SK-N-SH (cell line): ENCODE data around the gene ZBTB17. TPM values are rescaled to one million over a fixed set of nuclear protein-coding genes. Genes with fewer than 3 reads are reported as not detected.

Experiments used
- CTCF ChIA-PET: fragments of 300-600, 350-600 bp; formaldehyde crosslinking; extraction: SDS; loops from one replicate; lab custom pipeline; 2021; lab: Yijun Ruan, JAX
- POLR2A ChIA-PET: fragments of 350-600 bp; sonication (Branson Sonifier 250); formaldehyde crosslinking; extraction: SDS; loops from one replicate; lab custom pipeline; 2020; ENCODE audit warnings: antibody characterized with exemption, inconsistent platforms; lab: Yijun Ruan, JAX
- DNase-seq: peaks from one replicate; pipeline ENCODE4 v3.0.0; 2012
- H2AFZ ChIP-seq: fragments of 200-600 bp; sonication (generic); 2 replicates; pipeline ENCODE4 v1.8.1; 2016; ENCODE audit warnings: antibody characterized with exemption, mild to moderate bottlenecking, low read depth
- H3F3A ChIP-seq: fragments of 200-600 bp; sonication (generic); replicated peaks from 2 replicates; pipeline ENCODE3; 2016; ENCODE audit warnings: antibody characterized with exemption, mild to moderate bottlenecking; ENCODE audit not compliant: insufficient read depth
- H3K27ac ChIP-seq, 2 experiments: fragments of 200-500 bp in 1 of 2; fragments of 200-600 bp in 1 of 2; sonication (Bioruptor generic) in 1 of 2; sonication (generic), shearing (Covaris generic) in 1 of 2; 2 replicates each; pipeline versions ENCODE4 v1.5.1 to v1.6.1; 2014 to 2016; ENCODE audit warnings: low read depth in 2 of 2, inconsistent platforms in 1 of 2, low read length in 1 of 2, mild to moderate bottlenecking in 1 of 2, mixed read lengths in 1 of 2
- H3K27me3 ChIP-seq: fragments of 200-600 bp; sonication (generic), shearing (Covaris generic); 2 replicates; pipeline ENCODE4 v1.6.1; 2016; ENCODE audit warnings: mixed run types; ENCODE audit not compliant: insufficient read depth
- H3K36me3 ChIP-seq, 2 experiments: fragments of 200-500 bp in 1 of 2; fragments of 200-600 bp in 1 of 2; sonication (Bioruptor generic) in 1 of 2; sonication (generic) in 1 of 2; replicated peaks in 1 of 2; 2 replicates each; pipeline versions ENCODE3 to v1.5.1; 2014 to 2016; ENCODE audit warnings: low read length in 1 of 2, mild to moderate bottlenecking in 1 of 2; ENCODE audit not compliant: insufficient read depth in 2 of 2, control insufficient read depth in 1 of 2
- H3K4me1 ChIP-seq, 2 experiments: fragments of 200-500 bp in 1 of 2; fragments of 200-600 bp in 1 of 2; sonication (Bioruptor generic) in 1 of 2; sonication (generic), shearing (Covaris generic) in 1 of 2; 2 replicates each; pipeline versions ENCODE4 v1.5.1 to v1.6.1; 2014 to 2016; ENCODE audit warnings: low read depth in 1 of 2, low read length in 1 of 2, mixed run types in 1 of 2; ENCODE audit not compliant: insufficient read depth in 2 of 2, control insufficient read depth in 1 of 2
- H3K4me2 ChIP-seq: fragments of 200-600 bp; sonication (generic), shearing (Covaris generic); 2 replicates; pipeline ENCODE4 v1.6.1; 2017; ENCODE audit warnings: mixed run types
- H3K4me3 ChIP-seq, 2 experiments: fragments of 200-500 bp in 1 of 2; fragments of 200-600 bp in 1 of 2; sonication (Bioruptor generic) in 1 of 2; sonication (generic), shearing (Covaris generic) in 1 of 2; 2 replicates each; pipeline versions ENCODE4 v1.5.1 to v1.8.1; 2014 to 2016; ENCODE audit warnings: low read depth in 2 of 2, inconsistent platforms in 1 of 2, low read length in 1 of 2, mild to moderate bottlenecking in 1 of 2, mixed read lengths in 1 of 2, moderate library complexity in 1 of 2
- H3K79me2 ChIP-seq: fragments of 200-600 bp; sonication (generic); 2 replicates; pipeline ENCODE4 v1.8.1; 2017; ENCODE audit warnings: mild to moderate bottlenecking; ENCODE audit not compliant: insufficient read depth
- H3K9ac ChIP-seq: fragments of 200-600 bp; sonication (generic); 2 replicates; pipeline ENCODE4 v1.6.1; 2017; ENCODE audit warnings: mixed run types
- H3K9me2 ChIP-seq: fragments of 200-600 bp; sonication (generic); 2 replicates; pipeline ENCODE4 v1.6.1; 2017; ENCODE audit warnings: mixed run types
- H3K9me3 ChIP-seq: fragments of 200-600 bp; sonication (generic); 2 replicates; pipeline ENCODE4 v1.6.1; 2017; ENCODE audit warnings: mixed run types, mild to moderate bottlenecking, moderate library complexity
- H4K20me1 ChIP-seq: fragments of 200-600 bp; sonication (generic); 2 replicates; pipeline ENCODE4 v1.6.1; 2017; ENCODE audit warnings: mild to moderate bottlenecking, mixed run types; ENCODE audit not compliant: insufficient read depth
- CHD2 ChIP-seq: fragments of 150-350 bp; IDR thresholded peaks from 2 replicates; pipeline ENCODE4 v1.6.1; 2018; ENCODE audit warnings: low read length; ENCODE audit not compliant: partially characterized antibody
- ELF1 ChIP-seq: IDR thresholded peaks from 2 replicates; pipeline ENCODE4 v1.4.0; 2012
- EP300 ChIP-seq, 2 experiments: IDR thresholded peaks; 2 replicates each; pipeline versions ENCODE4 v1.4.0 to v1.6.1; 2012; ENCODE audit warnings: borderline replicate concordance in 1 of 2, low read depth in 1 of 2, low read length in 1 of 2
- FOXM1 ChIP-seq: IDR thresholded peaks from 2 replicates; pipeline ENCODE4 v1.4.0; 2012; ENCODE audit warnings: low read depth, mild to moderate bottlenecking
- MEF2A ChIP-seq: IDR thresholded peaks from 2 replicates; pipeline ENCODE4 v1.4.0; 2012; ENCODE audit warnings: low read depth, borderline replicate concordance
- MXI1 ChIP-seq: IDR thresholded peaks from 2 replicates; pipeline ENCODE4 v1.6.1; 2012; ENCODE audit warnings: mild to moderate bottlenecking, low read depth, low read length, improper control_type of control experiment
- NFIC ChIP-seq: IDR thresholded peaks from 2 replicates; pipeline ENCODE4 v1.4.0; 2012; ENCODE audit warnings: borderline replicate concordance
- RAD21 ChIP-seq: IDR thresholded peaks from 2 replicates; pipeline ENCODE4 v1.6.1; 2012; ENCODE audit warnings: mild to moderate bottlenecking, low read length
- RFX5 ChIP-seq: IDR thresholded peaks from 2 replicates; pipeline ENCODE4 v1.6.1; 2012; ENCODE audit warnings: mild to moderate bottlenecking, improper control_type of control experiment, low read length
- TAF1 ChIP-seq: IDR thresholded peaks from 2 replicates; pipeline ENCODE4 v1.6.1; 2012; ENCODE audit warnings: low read depth, mild to moderate bottlenecking, low read length, moderate library complexity, borderline replicate concordance
- TCF12 ChIP-seq: IDR thresholded peaks from 2 replicates; pipeline ENCODE4 v1.4.0; 2012
- TEAD4 ChIP-seq: IDR thresholded peaks from 2 replicates; pipeline ENCODE4 v1.4.0; 2012; ENCODE audit warnings: mild to moderate bottlenecking, borderline replicate concordance; ENCODE audit not compliant: insufficient read depth
- WGBS: methylation state at CpG from one replicate; pipeline ENCODE4 v1.1.6; 2017; ENCODE audit warnings: low lambda C conversion rate; 5-methylcytosine and 5-hydroxymethylcytosine counted together
- polyA plus RNA-seq, 3 experiments: library from polyadenylated mRNA; depleted of rRNA; stranded (reverse); fragments of >200 nt; gene quantifications; 2 replicates each; pipeline ENCODE4 v1.2.3, GENCODE V29; 2012
- TF ChIP-seq, protein P1 (sequence below): IDR thresholded peaks from 2 replicates; pipeline ENCODE4 v1.4.0; 2012; ENCODE audit warnings: low read depth
- TF ChIP-seq, protein P2 (sequence below): fragments of 200-600 bp; sonication (generic); IDR thresholded peaks from 2 replicates; pipeline ENCODE4 v1.6.1; 2017; ENCODE audit warnings: antibody characterized with exemption, mild to moderate bottlenecking, moderate library complexity
- TF ChIP-seq, protein P3 (sequence below): fragments of 150-350 bp; IDR thresholded peaks from 2 replicates; pipeline ENCODE4 v1.6.1; 2017; ENCODE audit warnings: antibody characterized with exemption, low read length, low read depth, borderline replicate concordance
- TF ChIP-seq, protein P4 (sequence below): fragments of 150-350 bp; IDR thresholded peaks from 2 replicates; pipeline ENCODE4 v1.6.1; 2016; ENCODE audit warnings: mild to moderate bottlenecking, low read depth, low read length

ZBTB17 gene
- polyA plus RNA-seq, 1 of the 3 experiments (the other 2 are of a cell fraction), result 56.4 TPM

DNA sequence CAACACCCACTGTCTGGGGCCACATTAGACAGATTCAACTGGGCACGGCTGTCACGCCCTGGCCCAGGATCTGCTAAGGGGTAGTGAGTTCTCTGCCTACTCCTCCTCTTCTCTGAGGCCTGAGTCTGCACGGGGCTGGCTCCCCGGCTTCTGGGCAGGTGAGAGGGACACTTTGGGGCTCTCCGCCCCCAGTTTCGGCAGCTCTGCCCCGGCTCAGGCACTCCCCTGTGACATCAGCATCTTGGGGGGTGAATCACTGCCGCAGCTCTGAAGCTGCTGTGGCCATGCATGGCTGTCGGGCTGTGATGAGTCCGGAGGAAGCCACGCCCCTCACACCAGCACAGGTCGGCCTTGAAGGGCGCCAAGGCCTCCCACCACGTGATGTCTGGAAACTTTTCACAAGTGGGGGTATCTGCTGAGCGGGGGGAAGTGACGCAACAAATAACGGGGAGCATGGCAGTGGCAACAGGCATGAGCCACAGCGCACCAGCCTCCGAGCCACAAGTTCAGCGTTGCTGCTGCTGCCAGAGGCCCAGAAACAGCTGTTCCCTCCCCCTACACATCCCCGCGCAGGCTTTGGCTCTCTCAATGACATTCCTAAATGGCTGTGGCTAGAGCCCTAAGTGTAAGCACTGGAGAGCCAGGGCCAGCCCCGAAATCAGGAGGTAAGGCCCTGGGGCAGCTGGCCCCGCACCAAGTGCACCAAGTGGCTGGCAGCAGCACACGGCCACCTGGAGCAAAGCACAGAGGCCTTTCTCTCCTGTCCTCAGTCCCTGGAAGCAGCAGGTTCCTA is 26.3 kb downstream of the ZBTB17 start (continued):
- TF ChIP-seq EP300 (IDR thresholded peaks at IDR 0.05; ENCODE audit: borderline replicate concordance in 1 of 2, low read depth in 1 of 2, low read length in 1 of 2), result no peak; a peak in 1 of 4 replicates

DNA sequence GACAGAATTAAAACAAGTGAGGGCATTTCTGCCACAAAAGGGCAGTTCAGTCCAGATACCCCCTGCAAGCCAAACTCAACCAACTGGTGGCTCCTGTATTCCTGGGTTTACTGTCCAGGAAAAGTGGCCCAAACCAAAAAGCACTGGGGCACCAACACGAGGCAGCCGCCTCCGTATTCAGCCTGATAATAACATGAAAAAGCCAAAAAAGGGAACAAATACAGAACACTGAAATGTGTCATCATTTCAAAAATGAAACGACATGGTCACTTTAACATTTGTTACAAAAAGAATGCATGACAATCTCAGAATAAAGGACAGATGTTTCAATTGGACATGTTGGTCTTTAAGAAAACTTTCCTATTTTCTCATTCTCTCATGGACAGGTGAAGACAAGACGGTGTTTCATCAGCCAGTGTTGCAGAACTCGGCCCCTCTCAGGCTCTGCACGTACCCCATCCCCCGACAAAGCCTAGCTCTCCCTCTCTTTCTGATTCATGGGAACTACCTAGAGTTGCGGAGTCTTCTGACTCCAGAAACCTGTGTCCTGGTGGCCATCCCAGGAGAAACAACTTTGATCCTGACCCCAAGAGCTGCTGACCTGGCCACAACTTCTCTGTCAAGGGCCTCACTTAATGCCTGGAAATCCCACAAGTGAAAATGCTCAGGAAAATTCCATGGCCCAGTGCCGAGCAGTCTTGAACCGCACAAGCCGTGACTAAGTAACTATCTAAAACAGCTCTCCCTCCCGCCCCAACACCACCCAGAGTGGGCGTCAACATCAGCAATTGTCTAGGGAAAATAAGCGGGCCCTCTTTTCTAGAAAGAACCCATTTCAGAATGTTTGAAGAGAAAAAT is 27.1 kb downstream of the ZBTB17 start:
- H3K36me3 ChIP-seq, result peaks cover 8 to 48% of the 10 kb centered on the region in 2 experiments
- no peaks in the 10 kb centered on the region for H3K9me2 ChIP-seq
- H3K27me3 ChIP-seq, result no peaks in the 10 kb centered on the region
- POLR2A ChIA-PET, result no interaction called here
- peak overlapping the region; percentile 86 to 93 for H3K27ac ChIP-seq
- H3K4me1 ChIP-seq, result peaks cover 55 to 58% of the 10 kb centered on the region in 2 experiments
- CTCF ChIA-PET, result interaction anchor here (1.3 kb wide), 1 partner anchor 8 kb away, joined by 3 read pairs; no protein-coding TSS in a partner anchor
- TF ChIP-seq NFIC, result peak; percentile 51
- TF ChIP-seq, protein P1, sequence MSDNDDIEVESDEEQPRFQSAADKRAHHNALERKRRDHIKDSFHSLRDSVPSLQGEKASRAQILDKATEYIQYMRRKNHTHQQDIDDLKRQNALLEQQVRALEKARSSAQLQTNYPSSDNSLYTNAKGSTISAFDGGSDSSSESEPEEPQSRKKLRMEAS, result 0 out of 2 replicates have a peak, but pooled peaks have one; percentile 23
- no peak for TF ChIP-seq MEF2A
- TF ChIP-seq ELF1, result no peak
- TF ChIP-seq, protein P2, sequence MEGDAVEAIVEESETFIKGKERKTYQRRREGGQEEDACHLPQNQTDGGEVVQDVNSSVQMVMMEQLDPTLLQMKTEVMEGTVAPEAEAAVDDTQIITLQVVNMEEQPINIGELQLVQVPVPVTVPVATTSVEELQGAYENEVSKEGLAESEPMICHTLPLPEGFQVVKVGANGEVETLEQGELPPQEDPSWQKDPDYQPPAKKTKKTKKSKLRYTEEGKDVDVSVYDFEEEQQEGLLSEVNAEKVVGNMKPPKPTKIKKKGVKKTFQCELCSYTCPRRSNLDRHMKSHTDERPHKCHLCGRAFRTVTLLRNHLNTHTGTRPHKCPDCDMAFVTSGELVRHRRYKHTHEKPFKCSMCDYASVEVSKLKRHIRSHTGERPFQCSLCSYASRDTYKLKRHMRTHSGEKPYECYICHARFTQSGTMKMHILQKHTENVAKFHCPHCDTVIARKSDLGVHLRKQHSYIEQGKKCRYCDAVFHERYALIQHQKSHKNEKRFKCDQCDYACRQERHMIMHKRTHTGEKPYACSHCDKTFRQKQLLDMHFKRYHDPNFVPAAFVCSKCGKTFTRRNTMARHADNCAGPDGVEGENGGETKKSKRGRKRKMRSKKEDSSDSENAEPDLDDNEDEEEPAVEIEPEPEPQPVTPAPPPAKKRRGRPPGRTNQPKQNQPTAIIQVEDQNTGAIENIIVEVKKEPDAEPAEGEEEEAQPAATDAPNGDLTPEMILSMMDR, result peak; percentile 9; the same call in 1 of the 2 replicates
- TF ChIP-seq, all 33 proteins: peak for 3
- Histone ChIP-seq H3F3A (peaks cover 39% of the 10 kb centered on the region), H4K20me1 (no peaks in the 10 kb centered on the region; the same call in 1 of the 2 replicates), H3K79me2 (peaks cover 61% of the 10 kb centered on the region), H3K4me2 (peak overlapping the region; percentile 76), H2AFZ (no peak overlapping the region), H3K4me3 (no peak overlapping the region), H3K9ac (peak overlapping the region; percentile 67; the same call in 1 of the 2 replicates), H3K9me3 (no peaks in the 10 kb centered on the region)
- WGBS, result 66% methylated on average over 14 of the region's 15 CpGs
- no peak for DNase-seq

DNA sequence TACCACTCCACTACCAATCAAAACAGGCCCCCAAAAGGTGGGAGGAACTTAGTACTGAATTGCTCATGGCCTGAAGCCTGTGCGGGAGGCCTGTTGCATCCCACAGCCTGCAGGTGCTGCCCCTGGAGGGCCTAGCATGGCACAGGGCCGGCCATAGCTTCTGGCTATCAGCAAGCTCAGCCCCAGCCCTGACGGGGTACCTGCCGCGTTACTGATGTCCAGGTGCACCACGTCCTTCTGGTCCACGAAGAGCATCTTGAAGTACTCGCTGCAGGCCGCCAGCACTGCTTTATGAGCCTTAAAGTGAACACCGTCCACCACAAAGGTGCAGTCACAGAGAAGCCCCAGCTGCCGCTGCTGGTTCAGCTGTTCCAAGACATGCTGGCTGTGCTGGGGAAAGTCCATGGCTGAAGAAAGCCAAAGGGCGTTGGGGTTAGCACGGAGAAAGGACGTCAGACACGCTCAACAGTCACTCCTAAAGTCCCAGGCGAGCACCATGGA is 27.8 kb downstream of the ZBTB17 start:
- H3K4me1 ChIP-seq, result peaks cover 49 to 51% of the 10 kb centered on the region in 2 experiments
- H3K4me2 ChIP-seq, result peak overlapping the region; percentile 76; the same call in 1 of the 2 replicates
- H3K36me3 ChIP-seq, result peaks cover 8 to 54% of the 10 kb centered on the region in 2 experiments
- ChIA-PET CTCF (interaction anchor here (0.8 kb wide), 1 partner anchor 22 kb away, joined by 3 read pairs; no protein-coding TSS in a partner anchor), POLR2A (interaction anchor here (0.6 kb wide), 1 partner anchor 9 kb away, joined by 4 read pairs; no protein-coding TSS in a partner anchor)
- H3F3A ChIP-seq, result peaks cover 32% of the 10 kb centered on the region
- H4K20me1 ChIP-seq, result no peaks in the 10 kb centered on the region; the same call in 1 of the 2 replicates
- peak overlapping the region; percentile 55 to 93; a peak in 3 of 4 replicates for H3K27ac ChIP-seq
- 92% methylated on average over 9 of the region's 16 CpGs for WGBS
- no peak for DNase-seq
- H2AFZ ChIP-seq, result no peak overlapping the region
- H3K9ac ChIP-seq, result no peak overlapping the region
- H3K79me2 ChIP-seq, result peaks cover 55% of the 10 kb centered on the region
- no peaks in the 10 kb centered on the region for H3K27me3 ChIP-seq
- H3K9me2 ChIP-seq, result no peaks in the 10 kb centered on the region
- no peak overlapping the region for H3K4me3 ChIP-seq
- H3K9me3 ChIP-seq, result no peaks in the 10 kb centered on the region
- TF ChIP-seq, protein P3, sequence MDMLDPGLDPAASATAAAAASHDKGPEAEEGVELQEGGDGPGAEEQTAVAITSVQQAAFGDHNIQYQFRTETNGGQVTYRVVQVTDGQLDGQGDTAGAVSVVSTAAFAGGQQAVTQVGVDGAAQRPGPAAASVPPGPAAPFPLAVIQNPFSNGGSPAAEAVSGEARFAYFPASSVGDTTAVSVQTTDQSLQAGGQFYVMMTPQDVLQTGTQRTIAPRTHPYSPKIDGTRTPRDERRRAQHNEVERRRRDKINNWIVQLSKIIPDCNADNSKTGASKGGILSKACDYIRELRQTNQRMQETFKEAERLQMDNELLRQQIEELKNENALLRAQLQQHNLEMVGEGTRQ, result no peak
- no peak for TF ChIP-seq TAF1
- no peak for TF ChIP-seq TEAD4
- TF ChIP-seq RFX5, result no peak
- TF ChIP-seq NFIC, result no peak
- no peak for TF ChIP-seq TCF12
- no peak for TF ChIP-seq FOXM1
- no peak for TF ChIP-seq CHD2
- TF ChIP-seq, protein P4, sequence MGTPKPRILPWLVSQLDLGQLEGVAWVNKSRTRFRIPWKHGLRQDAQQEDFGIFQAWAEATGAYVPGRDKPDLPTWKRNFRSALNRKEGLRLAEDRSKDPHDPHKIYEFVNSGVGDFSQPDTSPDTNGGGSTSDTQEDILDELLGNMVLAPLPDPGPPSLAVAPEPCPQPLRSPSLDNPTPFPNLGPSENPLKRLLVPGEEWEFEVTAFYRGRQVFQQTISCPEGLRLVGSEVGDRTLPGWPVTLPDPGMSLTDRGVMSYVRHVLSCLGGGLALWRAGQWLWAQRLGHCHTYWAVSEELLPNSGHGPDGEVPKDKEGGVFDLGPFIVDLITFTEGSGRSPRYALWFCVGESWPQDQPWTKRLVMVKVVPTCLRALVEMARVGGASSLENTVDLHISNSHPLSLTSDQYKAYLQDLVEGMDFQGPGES, result no peak
- TF ChIP-seq MEF2A, result no peak
- TF ChIP-seq MXI1, result no peak
- no peak for TF ChIP-seq RAD21
